Upper lobe of left lung (tissue), 6 donors: Measurements from ENCODE around the gene THUMPD1. TPM values are rescaled to one million over a fixed set of nuclear protein-coding genes. Genes with fewer than 3 reads are reported as not detected.
"Not testable (repeated sequence)": the region's sequence is repeated elsewhere in the genome, so short reads cannot be mapped to it uniquely, and the experiment has no call there.

Experiments used
- ATAC-seq, 2 donors: fragments of 200-7000 bp; cut with Tn5 transposase; one replicate each; pipeline ENCODE4 v1.9.1; 2022; ENCODE audit warnings: mild to moderate bottlenecking in 2 of 2, moderate library complexity in 2 of 2; ENCODE audit not compliant: low FRiP score in 2 of 2
- DNase-seq, 2 donors: peaks; one replicate each; pipeline ENCODE4 v3.0.0-alpha.2; 2019 to 2020
- H3K27ac ChIP-seq, 4 donors: fragments of 200-600 bp; sonication (generic); one replicate each; pipeline ENCODE4 v1.5.1; 2016 to 2019
- H3K27me3 ChIP-seq, 4 donors: fragments of 200-600 bp; sonication (generic); one replicate each; pipeline ENCODE4 v1.5.1; 2017 to 2019
- H3K36me3 ChIP-seq, 4 donors: fragments of 200-600 bp; sonication (generic); one replicate each; pipeline ENCODE4 v1.5.1; 2016 to 2019
- H3K4me1 ChIP-seq, 4 donors: fragments of 200-600 bp; sonication (generic); one replicate each; pipeline ENCODE4 v1.5.1; 2018 to 2019
- H3K4me3 ChIP-seq, 4 donors: fragments of 200-600 bp; sonication (generic); one replicate each; pipeline ENCODE4 v1.5.1; 2017 to 2019; ENCODE audit warnings: mild to moderate bottlenecking in 2 of 4, moderate library complexity in 1 of 4
- H3K9me3 ChIP-seq, 4 donors: fragments of 200-600 bp; sonication (generic); one replicate each; pipeline ENCODE4 v1.5.1; 2018 to 2019
- EP300 ChIP-seq, 4 donors: sonication (generic); formaldehyde crosslinking; IDR thresholded peaks; one replicate each; pipeline ENCODE4 v1.5.1; 2017; ENCODE audit warnings: antibody characterized with exemption in 4 of 4, control low read depth in 2 of 4
- POLR2A ChIP-seq, 4 donors: fragments of 450-650 bp; IDR thresholded peaks; one replicate each; pipeline ENCODE4 v1.5.1; 2016 to 2017; ENCODE audit warnings: antibody characterized with exemption in 4 of 4, mild to moderate bottlenecking in 2 of 4
- POLR2AphosphoS5 ChIP-seq, 2 donors: sonication (generic); formaldehyde crosslinking; IDR thresholded peaks; one replicate each; pipeline ENCODE4 v1.5.1; 2017; ENCODE audit warnings: antibody characterized with exemption in 2 of 2
- WGBS, 2 donors: methylation state at CpG; one replicate each; pipeline ENCODE4 v1.1.5; 2017 to 2018; 5-methylcytosine and 5-hydroxymethylcytosine counted together
- total RNA-seq, 6 donors: library from RNA; depleted of rRNA in 4 of 6; stranded (reverse); fragments of >200 nt in 4 of 6; gene quantifications; one replicate each; pipeline versions ENCODE4 v1.1.0 to v1.2.1, GENCODE V29; 2016 to 2021
- TF ChIP-seq, protein P1 (sequence below), 6 experiments: fragments of 450-650 bp in 4 of 6; fragments of 200-600 bp in 2 of 6; sonication (generic) in 2 of 6; IDR thresholded peaks; one replicate each; pipeline ENCODE4 v1.5.1; 2016 to 2019; ENCODE audit warnings: antibody characterized with exemption in 6 of 6
- donor health status: DM: no; HTN: no; CAD: no; lungs with moderate emphysema.
- donor health status: DM: no; HTN: yes; CAD: no; lungs with severe emphysema.

The THUMPD1 gene
- total RNA-seq, 6 donors from 2014 or later: 34.1 to 62.0 (median 41.2) TPM

DNA sequence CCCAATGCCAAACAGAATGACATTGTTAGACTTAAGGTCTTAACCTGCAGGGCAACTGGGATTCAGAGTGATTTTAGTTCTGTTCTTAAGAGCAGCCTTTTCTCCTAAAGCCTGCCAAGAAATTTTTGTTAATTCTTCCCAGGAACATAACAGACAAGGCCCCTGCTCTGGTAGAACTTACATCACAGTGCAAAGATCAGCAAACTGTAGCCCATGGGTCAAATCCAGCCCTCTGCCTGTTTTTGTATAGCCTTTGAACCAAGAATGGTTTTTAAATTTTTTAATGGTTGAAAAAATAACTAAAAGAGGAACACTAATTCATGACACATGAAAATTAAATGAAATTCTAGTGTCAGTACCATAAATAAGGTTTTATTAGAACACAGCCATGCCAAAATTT is 26.0 kb upstream of the THUMPD1 start:
- Histone ChIP-seq H3K9me3 (no peaks in the 10 kb centered on the region), H3K4me3 (no peak overlapping the region), H3K27ac (no peak overlapping the region), H3K36me3 (no peaks in the 10 kb centered on the region), H3K27me3 (no peaks in the 10 kb centered on the region), H3K4me1 (peaks cover 0 to 7% (median 3%) of the 10 kb centered on the region in 4 donors)
- no peak for DNase-seq
- TF ChIP-seq POLR2AphosphoS5 (IDR thresholded peaks at IDR 0.05) (no peak), POLR2A (IDR thresholded peaks at IDR 0.05) (no peak), EP300 (IDR thresholded peaks at IDR 0.05) (no peak)
- TF ChIP-seq, protein P1, sequence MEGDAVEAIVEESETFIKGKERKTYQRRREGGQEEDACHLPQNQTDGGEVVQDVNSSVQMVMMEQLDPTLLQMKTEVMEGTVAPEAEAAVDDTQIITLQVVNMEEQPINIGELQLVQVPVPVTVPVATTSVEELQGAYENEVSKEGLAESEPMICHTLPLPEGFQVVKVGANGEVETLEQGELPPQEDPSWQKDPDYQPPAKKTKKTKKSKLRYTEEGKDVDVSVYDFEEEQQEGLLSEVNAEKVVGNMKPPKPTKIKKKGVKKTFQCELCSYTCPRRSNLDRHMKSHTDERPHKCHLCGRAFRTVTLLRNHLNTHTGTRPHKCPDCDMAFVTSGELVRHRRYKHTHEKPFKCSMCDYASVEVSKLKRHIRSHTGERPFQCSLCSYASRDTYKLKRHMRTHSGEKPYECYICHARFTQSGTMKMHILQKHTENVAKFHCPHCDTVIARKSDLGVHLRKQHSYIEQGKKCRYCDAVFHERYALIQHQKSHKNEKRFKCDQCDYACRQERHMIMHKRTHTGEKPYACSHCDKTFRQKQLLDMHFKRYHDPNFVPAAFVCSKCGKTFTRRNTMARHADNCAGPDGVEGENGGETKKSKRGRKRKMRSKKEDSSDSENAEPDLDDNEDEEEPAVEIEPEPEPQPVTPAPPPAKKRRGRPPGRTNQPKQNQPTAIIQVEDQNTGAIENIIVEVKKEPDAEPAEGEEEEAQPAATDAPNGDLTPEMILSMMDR (IDR thresholded peaks at IDR 0.05): no peak
- ATAC-seq: no peak

DNA sequence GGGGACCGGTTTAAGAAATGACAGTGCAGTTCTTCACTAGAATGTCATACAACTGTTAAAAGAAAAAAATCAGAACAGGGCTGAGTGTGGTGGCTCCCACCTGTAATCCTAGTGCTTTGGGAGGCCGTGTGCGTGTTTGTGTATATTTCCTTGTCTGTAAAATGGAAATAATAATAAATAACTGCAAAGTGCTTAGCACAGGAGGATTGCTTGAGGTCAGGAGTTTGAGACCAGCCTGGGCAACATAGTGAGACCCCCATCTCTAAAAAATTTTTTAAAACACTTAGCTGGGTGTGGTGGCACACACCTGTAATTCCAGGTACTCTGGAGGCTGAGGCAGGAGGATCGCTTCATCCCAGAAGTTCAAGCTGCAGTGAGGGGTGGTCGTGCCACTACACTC is 24.7 kb upstream of the THUMPD1 start:
- ATAC-seq: no peak
- no peaks in the 10 kb centered on the region for H3K36me3 ChIP-seq
- no peaks in the 10 kb centered on the region for H3K27me3 ChIP-seq
- no peak overlapping the region for H3K4me3 ChIP-seq
- TF ChIP-seq EP300 (IDR thresholded peaks at IDR 0.05) (no peak), POLR2AphosphoS5 (IDR thresholded peaks at IDR 0.05) (no peak), POLR2A (IDR thresholded peaks at IDR 0.05) (no peak)
- TF ChIP-seq, protein P1 (IDR thresholded peaks at IDR 0.05): no peak
- no peak for DNase-seq
- 81 to 93% methylated on average over 5 of the region's 5 CpGs for WGBS, 2 donors
- no peak overlapping the region for H3K27ac ChIP-seq
- no peaks in the 10 kb centered on the region for H3K9me3 ChIP-seq
- peaks cover 0 to 7% (median 3%) of the 10 kb centered on the region in 4 donors for H3K4me1 ChIP-seq

- H3K36me3 ChIP-seq: no peaks in the 10 kb centered on the region
- H3K27ac ChIP-seq: no peak overlapping the region
- no peaks in the 10 kb centered on the region for H3K27me3 ChIP-seq
- DNase-seq (no peak), ATAC-seq (no peak)
- H3K9me3 ChIP-seq: no peaks in the 10 kb centered on the region
- no peak overlapping the region for H3K4me3 ChIP-seq
- peaks cover 0 to 7% (median 3%) of the 10 kb centered on the region in 4 donors for H3K4me1 ChIP-seq
- WGBS, 2 donors: 88 to 92% methylated on average over 2 of the region's 2 CpGs
- TF ChIP-seq EP300 (IDR thresholded peaks at IDR 0.05) (no peak), POLR2AphosphoS5 (IDR thresholded peaks at IDR 0.05) (no peak), POLR2A (IDR thresholded peaks at IDR 0.05) (no peak)
- TF ChIP-seq, protein P1 (IDR thresholded peaks at IDR 0.05): no peak
Measured at GRCh38 chr16:20765732-20766131, 24.1 kb upstream of the THUMPD1 start.

DNA sequence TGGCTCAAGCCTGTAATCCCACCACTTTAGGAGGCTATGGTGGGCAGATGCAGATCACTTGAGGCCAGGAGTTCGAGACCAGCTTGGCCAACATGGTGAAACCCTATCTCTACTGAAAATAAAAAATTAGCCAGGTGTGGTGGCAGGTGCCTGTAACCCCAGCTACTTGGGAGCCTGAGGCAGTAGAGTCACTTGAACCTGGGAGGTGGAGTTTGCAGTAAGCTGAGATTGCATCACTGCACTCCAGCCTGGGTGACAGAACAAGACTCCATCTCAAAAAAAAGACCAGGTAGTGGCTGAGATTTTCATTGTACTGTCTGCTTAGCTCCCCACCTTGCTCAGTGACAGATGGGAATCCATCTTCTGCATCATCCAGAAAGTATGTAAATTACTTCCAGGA is 22.8 kb upstream of the THUMPD1 start:
- ATAC-seq (peak in 1 of 2 donors; percentile 55), DNase-seq (peak in 1 of 2 donors; percentile 76)
- not testable (repeated sequence) for H3K9me3 ChIP-seq, H3K27me3 ChIP-seq, H3K36me3 ChIP-seq, H3K4me1 ChIP-seq
- Histone ChIP-seq H3K4me3 (peak overlapping the region in 1 of 4 donors; percentile 7), H3K27ac (peak overlapping the region in 3 of 4 donors; percentile 62 to 82 (median 63))
- WGBS, 2 donors: 37 to 75% methylated on average over 1 of the region's 1 CpG

DNA sequence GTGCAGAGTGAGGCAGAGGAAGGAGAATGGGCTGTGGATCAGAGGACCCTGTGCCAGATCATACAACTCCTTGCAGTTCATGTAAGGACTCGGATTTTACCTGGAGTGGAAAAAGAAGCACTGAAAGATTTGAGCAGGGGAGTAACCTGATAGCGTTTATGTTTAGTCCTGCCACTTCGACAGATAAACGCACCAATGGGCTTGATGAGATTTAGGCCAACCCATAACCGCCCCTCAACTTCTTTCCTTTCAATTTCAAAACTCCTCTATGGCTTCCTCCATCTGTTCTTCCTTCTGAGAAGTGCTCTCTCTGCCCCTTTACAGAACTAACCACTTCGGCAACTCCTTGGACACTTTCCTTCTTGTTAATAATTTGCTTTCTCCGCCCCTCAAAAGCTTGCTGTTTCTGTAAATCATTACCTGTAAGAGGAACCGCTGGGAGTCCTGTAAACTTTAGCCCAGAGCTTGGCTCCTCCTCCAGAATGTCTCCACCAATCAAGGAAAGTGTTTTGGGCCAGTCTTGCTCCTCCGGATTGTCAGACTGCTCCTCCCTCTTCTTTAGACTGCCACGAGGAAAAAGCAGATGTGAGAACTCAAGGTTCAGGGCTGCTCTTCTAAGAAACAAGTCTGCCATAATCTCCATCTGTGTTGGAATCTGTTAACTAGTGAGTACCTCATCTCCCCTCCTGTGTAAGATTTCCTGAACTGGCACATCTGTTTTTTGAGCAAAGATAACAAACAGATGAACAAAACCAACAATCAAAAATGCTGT is 22.0 kb upstream of the THUMPD1 start, which contains the start of gene ACSM3:
Gene ACSM3 (plus strand): TSS at position 554 of the 772 bp plus-strand sequence. CDS start 6,021 bp downstream, outside the sequence.
- TF ChIP-seq EP300 (IDR thresholded peaks at IDR 0.05): peak in 2 of 4 donors; percentile 33 to 50
- TF ChIP-seq, protein P1 (IDR thresholded peaks at IDR 0.05): no peak
- peak in 1 of 4 donors; percentile 38 for TF ChIP-seq POLR2A (IDR thresholded peaks at IDR 0.05)
- peak in 1 of 2 donors; percentile 26 for TF ChIP-seq POLR2AphosphoS5 (IDR thresholded peaks at IDR 0.05)
- no peaks in the 10 kb centered on the region for H3K36me3 ChIP-seq
- DNase-seq (peak in 1 of 2 donors; percentile 88), ATAC-seq (peak; percentile 97 to 98)
- peak within 1 kb of the TSS; percentile 62 to 82 (median 68) for H3K27ac ChIP-seq
- 19 to 20% methylated on average over 10 of the region's 10 CpGs for WGBS, 2 donors
- H3K4me1 ChIP-seq: peaks cover 0 to 7% (median 3%) of the 10 kb centered on the region in 4 donors
- H3K4me3 ChIP-seq: peak within 1 kb of the TSS in 3 of 4 donors; percentile 31 to 48 (median 36)
- H3K9me3 ChIP-seq: no peaks in the 10 kb centered on the region
- H3K27me3 ChIP-seq: no peaks in the 10 kb centered on the region
